Measurements from ENCODE around the gene BAHD1.
A peak's percentile ranks its signal among the peaks of the same experiment; 100 is the strongest.

DNA sequence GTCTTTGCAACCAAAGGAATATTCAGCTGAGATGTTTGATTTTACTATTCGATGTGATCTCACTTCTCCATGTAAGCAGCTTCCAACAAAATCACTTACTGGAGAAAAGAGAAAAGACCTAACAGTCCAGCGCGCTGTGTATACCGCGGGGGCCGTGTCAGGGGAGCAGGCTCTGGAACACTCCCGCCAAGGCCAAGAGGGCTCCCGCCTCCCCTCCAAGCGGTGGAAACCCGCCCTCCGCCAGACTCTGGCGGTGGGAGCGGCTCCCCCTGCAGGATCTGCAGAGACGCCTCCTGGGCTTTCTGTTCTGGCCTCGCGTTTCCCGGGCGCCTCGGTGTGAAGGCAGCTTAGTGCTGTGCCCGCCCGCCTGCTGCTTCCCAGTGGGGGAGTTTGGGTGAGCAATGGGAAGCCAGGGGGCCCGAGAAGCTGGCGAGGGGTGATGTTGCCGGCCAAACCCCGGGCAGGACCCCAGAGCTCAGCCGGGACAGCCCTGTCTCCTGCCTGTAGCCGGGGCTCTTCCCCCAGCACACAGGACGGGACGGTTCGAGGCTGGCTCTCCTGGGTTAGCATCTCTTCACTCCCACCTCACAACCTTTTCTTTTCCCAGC, 66.3 kb downstream of the BAHD1 start:
- TF ChIP-seq, protein P1, sequence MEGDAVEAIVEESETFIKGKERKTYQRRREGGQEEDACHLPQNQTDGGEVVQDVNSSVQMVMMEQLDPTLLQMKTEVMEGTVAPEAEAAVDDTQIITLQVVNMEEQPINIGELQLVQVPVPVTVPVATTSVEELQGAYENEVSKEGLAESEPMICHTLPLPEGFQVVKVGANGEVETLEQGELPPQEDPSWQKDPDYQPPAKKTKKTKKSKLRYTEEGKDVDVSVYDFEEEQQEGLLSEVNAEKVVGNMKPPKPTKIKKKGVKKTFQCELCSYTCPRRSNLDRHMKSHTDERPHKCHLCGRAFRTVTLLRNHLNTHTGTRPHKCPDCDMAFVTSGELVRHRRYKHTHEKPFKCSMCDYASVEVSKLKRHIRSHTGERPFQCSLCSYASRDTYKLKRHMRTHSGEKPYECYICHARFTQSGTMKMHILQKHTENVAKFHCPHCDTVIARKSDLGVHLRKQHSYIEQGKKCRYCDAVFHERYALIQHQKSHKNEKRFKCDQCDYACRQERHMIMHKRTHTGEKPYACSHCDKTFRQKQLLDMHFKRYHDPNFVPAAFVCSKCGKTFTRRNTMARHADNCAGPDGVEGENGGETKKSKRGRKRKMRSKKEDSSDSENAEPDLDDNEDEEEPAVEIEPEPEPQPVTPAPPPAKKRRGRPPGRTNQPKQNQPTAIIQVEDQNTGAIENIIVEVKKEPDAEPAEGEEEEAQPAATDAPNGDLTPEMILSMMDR (IDR thresholded peaks at IDR 0.05) = peak; percentile 93
- TF ChIP-seq, protein P2, sequence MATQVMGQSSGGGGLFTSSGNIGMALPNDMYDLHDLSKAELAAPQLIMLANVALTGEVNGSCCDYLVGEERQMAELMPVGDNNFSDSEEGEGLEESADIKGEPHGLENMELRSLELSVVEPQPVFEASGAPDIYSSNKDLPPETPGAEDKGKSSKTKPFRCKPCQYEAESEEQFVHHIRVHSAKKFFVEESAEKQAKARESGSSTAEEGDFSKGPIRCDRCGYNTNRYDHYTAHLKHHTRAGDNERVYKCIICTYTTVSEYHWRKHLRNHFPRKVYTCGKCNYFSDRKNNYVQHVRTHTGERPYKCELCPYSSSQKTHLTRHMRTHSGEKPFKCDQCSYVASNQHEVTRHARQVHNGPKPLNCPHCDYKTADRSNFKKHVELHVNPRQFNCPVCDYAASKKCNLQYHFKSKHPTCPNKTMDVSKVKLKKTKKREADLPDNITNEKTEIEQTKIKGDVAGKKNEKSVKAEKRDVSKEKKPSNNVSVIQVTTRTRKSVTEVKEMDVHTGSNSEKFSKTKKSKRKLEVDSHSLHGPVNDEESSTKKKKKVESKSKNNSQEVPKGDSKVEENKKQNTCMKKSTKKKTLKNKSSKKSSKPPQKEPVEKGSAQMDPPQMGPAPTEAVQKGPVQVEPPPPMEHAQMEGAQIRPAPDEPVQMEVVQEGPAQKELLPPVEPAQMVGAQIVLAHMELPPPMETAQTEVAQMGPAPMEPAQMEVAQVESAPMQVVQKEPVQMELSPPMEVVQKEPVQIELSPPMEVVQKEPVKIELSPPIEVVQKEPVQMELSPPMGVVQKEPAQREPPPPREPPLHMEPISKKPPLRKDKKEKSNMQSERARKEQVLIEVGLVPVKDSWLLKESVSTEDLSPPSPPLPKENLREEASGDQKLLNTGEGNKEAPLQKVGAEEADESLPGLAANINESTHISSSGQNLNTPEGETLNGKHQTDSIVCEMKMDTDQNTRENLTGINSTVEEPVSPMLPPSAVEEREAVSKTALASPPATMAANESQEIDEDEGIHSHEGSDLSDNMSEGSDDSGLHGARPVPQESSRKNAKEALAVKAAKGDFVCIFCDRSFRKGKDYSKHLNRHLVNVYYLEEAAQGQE (IDR thresholded peaks at IDR 0.05; ENCODE audit: insufficient read depth in 1 of 2, low read depth in 2 of 2, low read length in 1 of 2) = no peak
- TF ChIP-seq POLR2AphosphoS5 (IDR thresholded peaks at IDR 0.05; ENCODE audit: low read depth, low read length) = no peak
- no peak for TF ChIP-seq TCF7L2 (IDR thresholded peaks at IDR 0.05; ENCODE audit: low read depth, low read length)
- TF ChIP-seq SIN3A (IDR thresholded peaks at IDR 0.05; ENCODE audit: borderline replicate concordance, insufficient read depth, low read depth, low read length) = no peak

Measured in Panc1 (cell line).